Activated T-cell treated with anti-CD3 and anti-CD28 coated beads, Interleukin-2, amount 50 U/mL, for 72 hours (primary cell): Measurements from ENCODE around the gene PLIN3. TPM values are rescaled to one million over a fixed set of nuclear protein-coding genes. Genes with fewer than 3 reads are reported as not detected.

ENCODE experiments used
- ATAC-seq, 2 donors: fragments of 150-1000 bp; cut with Tn5 transposase; replicated peaks in 1 of 2; 2 replicates each; pipeline ENCODE4 v1.10.0; 2021; ENCODE audit warnings: moderate library complexity in 2 of 2, mild to moderate bottlenecking in 1 of 2
- DNase-seq, 2 donors: peaks; one replicate each; pipeline ENCODE4 v3.0.0; 2021 to 2022; ENCODE audit warnings: mixed read lengths in 1 of 2
- H3K27ac Mint-ChIP-seq: one replicate; pipeline ENCODE4 v1.8.0; 2022; ENCODE audit warnings: mild to moderate bottlenecking, moderate library complexity, mixed read lengths
- H3K27me3 Mint-ChIP-seq: one replicate; pipeline ENCODE4 v1.8.0; 2022; ENCODE audit warnings: low read depth, mixed read lengths
- H3K36me3 Mint-ChIP-seq, 2 donors: one replicate each; pipeline ENCODE4 v1.8.0; 2022; ENCODE audit warnings: mixed read lengths in 2 of 2, mild to moderate bottlenecking in 1 of 2; ENCODE audit not compliant: insufficient read depth in 2 of 2
- H3K4me1 Mint-ChIP-seq: one replicate; pipeline ENCODE4 v1.8.0; 2022; ENCODE audit warnings: low read depth, mixed read lengths
- H3K4me3 Mint-ChIP-seq, 2 donors: one replicate each; pipeline ENCODE4 v1.8.0; 2022; ENCODE audit warnings: mild to moderate bottlenecking in 2 of 2, mixed read lengths in 2 of 2, moderate library complexity in 2 of 2
- H3K9me3 Mint-ChIP-seq, 2 donors: one replicate each; pipeline ENCODE4 v1.8.0; 2022; ENCODE audit warnings: mixed read lengths in 2 of 2
- total RNA-seq, 2 donors: library from RNA; stranded (reverse); gene quantifications; one replicate each; pipeline ENCODE4 v1.2.3, GENCODE V29; 2022

The PLIN3 gene, protein sequence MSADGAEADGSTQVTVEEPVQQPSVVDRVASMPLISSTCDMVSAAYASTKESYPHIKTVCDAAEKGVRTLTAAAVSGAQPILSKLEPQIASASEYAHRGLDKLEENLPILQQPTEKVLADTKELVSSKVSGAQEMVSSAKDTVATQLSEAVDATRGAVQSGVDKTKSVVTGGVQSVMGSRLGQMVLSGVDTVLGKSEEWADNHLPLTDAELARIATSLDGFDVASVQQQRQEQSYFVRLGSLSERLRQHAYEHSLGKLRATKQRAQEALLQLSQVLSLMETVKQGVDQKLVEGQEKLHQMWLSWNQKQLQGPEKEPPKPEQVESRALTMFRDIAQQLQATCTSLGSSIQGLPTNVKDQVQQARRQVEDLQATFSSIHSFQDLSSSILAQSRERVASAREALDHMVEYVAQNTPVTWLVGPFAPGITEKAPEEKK
- 10 to 100 TPM; 43.7 to 44.6 TPM for total RNA-seq

GRCh38 chr19:4867534-4868285 is at the start of gene PLIN3:
PLIN3 (minus strand) TSS chr19:4867667; CDS start chr19:4861394, 6,273 bp downstream.
- no peaks in the 10 kb centered on the region for H3K36me3 Mint-ChIP-seq
- peak within 1 kb of the TSS; percentile 23 for H3K27ac Mint-ChIP-seq
- no peaks in the 10 kb centered on the region for H3K9me3 Mint-ChIP-seq
- H3K4me3 Mint-ChIP-seq, result peak within 1 kb of the TSS; percentile 83 to 90
- peaks cover 28% of the 10 kb centered on the region for H3K4me1 Mint-ChIP-seq
- DNase-seq (peak; percentile 94 to 97), ATAC-seq (peak; percentile 94)
- peaks cover 8% of the 10 kb centered on the region for H3K27me3 Mint-ChIP-seq

GRCh38 chr19:4916292-4917082 is 49.0 kb upstream of the PLIN3 start:
- Mint-ChIP-seq H3K4me1 (peaks cover 66% of the 10 kb centered on the region), H3K27ac (peak overlapping the region; percentile 89), H3K36me3 (peaks cover 10 to 48% of the 10 kb centered on the region in 2 donors), H3K4me3 (peak overlapping the region; percentile 90 to 99), H3K27me3 (no peaks in the 10 kb centered on the region), H3K9me3 (no peaks in the 10 kb centered on the region)
- ATAC-seq (peak in 1 of 2 donors; percentile 19), DNase-seq (peak; percentile 37 to 40)

- Mint-ChIP-seq H3K4me1 (peaks cover 69% of the 10 kb centered on the region), H3K9me3 (no peaks in the 10 kb centered on the region), H3K4me3 (peak overlapping the region; percentile 90 to 99), H3K27ac (peak overlapping the region; percentile 89), H3K36me3 (peaks cover 6 to 43% of the 10 kb centered on the region in 2 donors), H3K27me3 (no peaks in the 10 kb centered on the region)
- ATAC-seq, result peak; percentile 73 to 80
- DNase-seq, result peak; percentile 77 to 83
Measured at GRCh38 chr19:4914736-4915501, 47.5 kb upstream of the PLIN3 start.

GRCh38 chr19:4913996-4914735 is 46.7 kb upstream of the PLIN3 start:
- Mint-ChIP-seq H3K4me3 (peak overlapping the region; percentile 90 to 99), H3K36me3 (peaks cover 6 to 39% of the 10 kb centered on the region in 2 donors), H3K4me1 (peaks cover 69% of the 10 kb centered on the region), H3K27ac (peak overlapping the region; percentile 79), H3K27me3 (no peaks in the 10 kb centered on the region), H3K9me3 (no peaks in the 10 kb centered on the region)
- DNase-seq (peak; percentile 16 to 19), ATAC-seq (no peak)

DNA sequence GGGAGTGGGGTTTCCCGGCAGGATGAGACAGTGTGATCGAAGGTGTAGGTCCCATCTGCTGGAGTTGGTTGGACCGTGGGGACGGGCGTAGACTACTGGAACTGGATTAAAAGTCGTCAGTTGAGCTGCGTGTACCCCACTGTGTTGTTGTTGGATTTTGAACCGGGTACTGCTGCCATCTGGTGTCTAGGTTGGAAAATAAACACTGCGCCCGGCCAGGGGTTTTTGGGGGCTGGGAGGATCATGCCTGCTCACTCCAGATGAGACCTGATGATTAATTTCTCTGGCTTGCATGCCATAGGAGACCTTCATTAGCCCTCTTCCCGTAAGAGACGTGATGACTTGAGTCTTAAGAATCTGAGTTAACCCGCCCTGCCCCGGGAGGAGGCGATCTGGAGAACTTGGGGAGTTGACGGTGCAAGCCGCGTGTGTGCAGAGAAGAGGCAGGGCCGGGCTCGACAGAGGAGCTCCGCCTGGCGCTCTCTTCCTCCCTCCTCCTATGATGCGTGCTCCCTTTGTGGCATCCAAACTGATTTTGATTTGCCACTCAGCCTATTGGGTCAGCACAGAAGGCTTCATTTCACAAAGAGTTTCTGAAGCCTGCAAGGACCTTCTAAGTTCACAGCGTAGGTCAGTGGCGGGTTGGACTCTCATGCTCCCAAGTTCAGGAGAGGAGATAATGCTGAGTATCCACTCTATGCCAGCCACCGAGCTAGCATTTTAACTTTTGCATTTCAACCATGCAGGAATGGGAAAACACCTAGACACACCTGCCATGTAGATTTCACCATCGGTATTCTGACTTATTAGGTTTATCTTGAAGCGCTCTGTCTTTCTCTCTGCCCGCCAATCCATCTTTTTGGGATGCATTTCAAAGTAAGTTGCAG is 44.6 kb upstream of the PLIN3 start:
- Mint-ChIP-seq H3K4me3 (peak overlapping the region; percentile 82 to 90), H3K9me3 (no peaks in the 10 kb centered on the region), H3K36me3 (peaks cover 6 to 38% of the 10 kb centered on the region in 2 donors), H3K27me3 (no peaks in the 10 kb centered on the region), H3K27ac (peak overlapping the region; percentile 76), H3K4me1 (peaks cover 77% of the 10 kb centered on the region)
- ATAC-seq, result peak; percentile 30 to 43
- peak; percentile 74 to 77 for DNase-seq

DNA sequence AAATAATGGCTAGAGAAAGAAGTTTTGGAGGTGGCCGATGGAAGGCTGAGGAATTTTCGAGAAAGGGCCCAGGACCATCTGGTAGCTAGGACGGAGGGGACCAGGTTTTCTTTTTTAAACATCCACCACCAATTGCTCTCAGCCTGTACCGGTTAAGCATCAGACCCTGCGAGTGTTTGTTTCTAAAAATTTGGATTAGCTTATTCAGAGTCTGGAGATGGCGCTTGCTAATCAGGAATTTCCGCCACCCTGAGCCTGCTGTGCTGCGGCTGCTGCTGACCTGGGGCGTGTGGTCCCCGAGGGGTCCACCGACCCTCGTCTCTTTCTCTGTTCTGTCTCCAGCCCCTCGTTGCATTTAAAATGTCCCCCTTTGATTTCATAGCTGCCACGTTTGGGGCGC is 43.8 kb upstream of the PLIN3 start:
- ATAC-seq, result no peak
- Mint-ChIP-seq H3K4me3 (peak overlapping the region; percentile 82 to 90), H3K36me3 (peaks cover 3 to 34% of the 10 kb centered on the region in 2 donors), H3K27me3 (no peaks in the 10 kb centered on the region), H3K9me3 (no peaks in the 10 kb centered on the region), H3K4me1 (peaks cover 70% of the 10 kb centered on the region), H3K27ac (peak overlapping the region; percentile 76)
- no peak for DNase-seq

DNA sequence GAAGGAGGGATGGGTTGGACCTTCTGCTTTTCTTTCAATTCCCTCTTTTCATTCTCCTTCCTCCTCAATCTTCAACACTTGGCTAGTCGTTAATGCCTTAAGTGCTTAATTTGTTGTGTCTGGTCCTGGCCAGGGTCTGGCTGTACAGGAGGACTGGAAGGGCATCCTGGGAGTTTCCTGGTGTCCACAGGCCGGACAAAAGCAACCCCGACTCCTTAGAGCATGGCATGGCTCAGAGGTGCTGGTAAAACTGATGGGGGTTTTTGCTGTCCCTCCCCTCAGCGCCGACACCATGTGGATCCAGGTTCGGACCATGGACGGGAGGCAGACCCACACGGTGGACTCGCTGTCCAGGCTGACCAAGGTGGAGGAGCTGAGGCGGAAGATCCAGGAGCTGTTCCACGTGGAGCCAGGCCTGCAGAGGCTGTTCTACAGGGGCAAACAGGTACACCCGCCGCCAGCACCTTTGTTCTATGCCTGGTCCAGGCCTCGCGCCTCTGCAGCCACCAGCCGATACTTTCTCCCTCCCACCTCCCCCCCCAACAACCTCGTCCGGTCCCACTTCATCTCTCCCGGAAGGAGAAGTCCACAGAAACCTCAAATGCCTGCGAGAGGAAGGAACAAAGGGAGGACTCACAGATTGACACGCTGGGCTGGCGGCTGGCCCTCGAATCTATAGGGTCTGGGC is 43.3 kb upstream of the PLIN3 start:
- H3K36me3 Mint-ChIP-seq, result peaks cover 3 to 30% of the 10 kb centered on the region in 2 donors
- no peak for ATAC-seq

GRCh38 chr19:4909897-4910593 is 42.6 kb upstream of the PLIN3 start:
- peaks cover 57% of the 10 kb centered on the region for H3K4me1 Mint-ChIP-seq

More for the DNA sequence above, 43.3 kb upstream of the PLIN3 start:
- H3K27ac Mint-ChIP-seq, result peak overlapping the region; percentile 38
- H3K4me3 Mint-ChIP-seq, result peak overlapping the region; percentile 82 to 90
- no peaks in the 10 kb centered on the region for H3K9me3 Mint-ChIP-seq
- peak in 1 of 2 donors; percentile 18 for DNase-seq
- peaks cover 64% of the 10 kb centered on the region for H3K4me1 Mint-ChIP-seq
- H3K27me3 Mint-ChIP-seq, result no peaks in the 10 kb centered on the region

GRCh38 chr19:4909156-4909896 is 41.9 kb upstream of the PLIN3 start, which contains the start of gene UHRF1:
UHRF1 (plus strand) TSS chr19:4909501; CDS start chr19:4910886, 1,385 bp downstream.
- peak within 1 kb of the TSS; percentile 82 to 90 for H3K4me3 Mint-ChIP-seq
- DNase-seq (peak; percentile 77 to 79), ATAC-seq (peak; percentile 60 to 61)
- H3K4me1 Mint-ChIP-seq, result peaks cover 50% of the 10 kb centered on the region
- H3K36me3 Mint-ChIP-seq, result peaks cover 2 to 18% of the 10 kb centered on the region in 2 donors
- H3K9me3 Mint-ChIP-seq, result no peaks in the 10 kb centered on the region
- H3K27ac Mint-ChIP-seq, result no peak within 1 kb of the TSS
- H3K27me3 Mint-ChIP-seq, result no peaks in the 10 kb centered on the region

More at GRCh38 chr19:4909897-4910593, 42.6 kb upstream of the PLIN3 start:
- peak; percentile 97 for DNase-seq
- Mint-ChIP-seq H3K4me3 (peak overlapping the region; percentile 82 to 90), H3K27me3 (no peaks in the 10 kb centered on the region), H3K27ac (no peak overlapping the region), H3K36me3 (peaks cover 3 to 24% of the 10 kb centered on the region in 2 donors), H3K9me3 (no peaks in the 10 kb centered on the region)
- peak; percentile 82 to 88 for ATAC-seq
